ENCODE measurements around the gene GHR. TPM values are rescaled to one million over a fixed set of nuclear protein-coding genes. Genes with fewer than 3 reads are reported as not detected.

GHR gene
- total RNA-seq, 1 experiment from 2014 or later = 2.2 TPM

DNA sequence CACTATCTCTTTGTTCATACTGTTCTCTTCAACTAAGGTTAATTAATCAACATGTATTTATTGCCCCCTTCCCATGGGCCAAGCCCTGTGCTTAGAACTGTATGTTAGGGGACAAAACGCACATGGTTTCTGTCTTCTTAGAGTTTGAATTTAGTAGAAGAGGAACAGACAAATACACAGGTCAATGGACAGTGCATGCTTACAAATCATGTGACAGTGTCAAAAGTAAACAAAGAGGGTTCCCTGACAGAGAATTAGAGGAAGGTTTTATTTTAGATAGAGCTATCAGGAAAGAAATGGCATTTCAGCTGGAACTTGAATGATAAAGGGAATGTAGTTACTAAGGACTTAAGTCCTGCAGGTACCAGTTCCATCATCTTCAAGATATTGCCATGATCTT, 188.2 kb downstream of the GHR start:
- Histone ChIP-seq H3K9me2 (replicated peaks; ENCODE audit: low read length) (0 out of 2 replicates have a peak, but pooled peaks cover 3% of the 10 kb centered on the region), H3K27me3 (ENCODE audit: low read length) (no peaks in the 10 kb centered on the region), H3K9ac (ENCODE audit: low read length) (no peak overlapping the region), H3K36me3 (ENCODE audit: low read depth, low read length) (no peaks in the 10 kb centered on the region), H3F3A (ENCODE audit: low read length, unreplicated experiment) (no peaks in the 10 kb centered on the region), H3K4me3 (ENCODE audit: low read length) (no peak overlapping the region), H4K20me1 (ENCODE audit: low read length) (no peaks in the 10 kb centered on the region), H3K79me2 (ENCODE audit: low read length) (no peaks in the 10 kb centered on the region), H3K4me2 (ENCODE audit: low read length) (no peak overlapping the region), H3K4me1 (ENCODE audit: insufficient read depth, low read length) (peaks cover 17% of the 10 kb centered on the region; the same call in 1 of the 2 replicates), H2AFZ (ENCODE audit: low read length) (no peak overlapping the region), H3K9me3 (ENCODE audit: low read length) (no peaks in the 10 kb centered on the region), H3K27ac (ENCODE audit: low read length) (no peak overlapping the region)
- ChIA-PET POLR2A (ENCODE audit: unreplicated experiment) (no interaction called here), CTCF (no interaction called here)
- intact Hi-C loops (cut with micrococcal nuclease) = no loop called here
- no peak for DNase-seq
- no peak for ATAC-seq
- BruUV-seq (replicated peaks) = no TSS peak
- TF ChIP-seq EZH2 (IDR thresholded peaks at IDR 0.05; ENCODE audit: low read length, unreplicated experiment) = no peak
- TF ChIP-seq, protein P1, sequence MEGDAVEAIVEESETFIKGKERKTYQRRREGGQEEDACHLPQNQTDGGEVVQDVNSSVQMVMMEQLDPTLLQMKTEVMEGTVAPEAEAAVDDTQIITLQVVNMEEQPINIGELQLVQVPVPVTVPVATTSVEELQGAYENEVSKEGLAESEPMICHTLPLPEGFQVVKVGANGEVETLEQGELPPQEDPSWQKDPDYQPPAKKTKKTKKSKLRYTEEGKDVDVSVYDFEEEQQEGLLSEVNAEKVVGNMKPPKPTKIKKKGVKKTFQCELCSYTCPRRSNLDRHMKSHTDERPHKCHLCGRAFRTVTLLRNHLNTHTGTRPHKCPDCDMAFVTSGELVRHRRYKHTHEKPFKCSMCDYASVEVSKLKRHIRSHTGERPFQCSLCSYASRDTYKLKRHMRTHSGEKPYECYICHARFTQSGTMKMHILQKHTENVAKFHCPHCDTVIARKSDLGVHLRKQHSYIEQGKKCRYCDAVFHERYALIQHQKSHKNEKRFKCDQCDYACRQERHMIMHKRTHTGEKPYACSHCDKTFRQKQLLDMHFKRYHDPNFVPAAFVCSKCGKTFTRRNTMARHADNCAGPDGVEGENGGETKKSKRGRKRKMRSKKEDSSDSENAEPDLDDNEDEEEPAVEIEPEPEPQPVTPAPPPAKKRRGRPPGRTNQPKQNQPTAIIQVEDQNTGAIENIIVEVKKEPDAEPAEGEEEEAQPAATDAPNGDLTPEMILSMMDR (conservative IDR thresholded peaks at IDR 0.05; ENCODE audit: low read depth, low read length) = no peak
- no peak for TF ChIP-seq EZH2phosphoT487 (IDR thresholded peaks at IDR 0.05; ENCODE audit: borderline replicate concordance, low read length)

DNA sequence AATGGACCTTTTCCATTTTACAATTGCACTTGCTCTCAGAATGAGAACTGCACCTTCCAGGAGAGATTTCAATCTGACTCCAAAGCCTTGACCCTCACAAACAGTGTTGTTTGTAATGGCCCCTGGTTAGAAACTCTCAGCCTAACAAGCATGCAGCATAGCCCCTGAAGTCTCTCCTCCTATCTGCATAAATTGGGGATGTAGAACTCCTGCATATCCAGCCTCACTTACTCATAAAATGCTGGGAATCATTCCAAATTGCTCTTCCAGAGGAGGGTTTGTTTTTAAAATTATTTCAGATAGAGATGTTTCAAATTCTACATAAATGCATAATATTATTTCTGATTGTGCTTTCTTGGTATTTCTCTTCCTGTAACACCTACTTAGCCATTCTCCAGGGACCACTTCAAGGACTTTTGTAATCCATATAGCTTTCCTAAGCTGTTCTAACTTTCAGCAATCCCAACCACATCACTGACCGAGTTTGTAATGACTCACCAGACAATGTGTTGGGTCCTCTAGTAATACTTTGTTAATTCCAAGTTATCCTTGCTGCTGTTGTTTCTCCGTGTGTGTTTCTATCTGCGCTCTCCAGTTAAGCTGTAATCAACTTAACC, 189.6 kb downstream of the GHR start:
- Histone ChIP-seq H4K20me1 (ENCODE audit: low read length) (no peaks in the 10 kb centered on the region), H3K4me3 (ENCODE audit: low read length) (no peak overlapping the region), H3K79me2 (ENCODE audit: low read length) (no peaks in the 10 kb centered on the region), H3K9me3 (ENCODE audit: low read length) (no peaks in the 10 kb centered on the region), H3K27me3 (ENCODE audit: low read length) (no peaks in the 10 kb centered on the region), H3K4me1 (ENCODE audit: insufficient read depth, low read length) (peaks cover 17% of the 10 kb centered on the region; the same call in 1 of the 2 replicates), H3K9me2 (replicated peaks; ENCODE audit: low read length) (0 out of 2 replicates have a peak, but pooled peaks cover 3% of the 10 kb centered on the region), H2AFZ (ENCODE audit: low read length) (no peak overlapping the region), H3K9ac (ENCODE audit: low read length) (no peak overlapping the region), H3K4me2 (ENCODE audit: low read length) (no peak overlapping the region), H3F3A (ENCODE audit: low read length, unreplicated experiment) (no peaks in the 10 kb centered on the region), H3K27ac (ENCODE audit: low read length) (no peak overlapping the region), H3K36me3 (ENCODE audit: low read depth, low read length) (no peaks in the 10 kb centered on the region)
- peak; percentile 43 for DNase-seq
- ATAC-seq = peak; percentile 57
- TF ChIP-seq EZH2 (IDR thresholded peaks at IDR 0.05; ENCODE audit: low read length, unreplicated experiment) = no peak
- TF ChIP-seq, protein P1 (conservative IDR thresholded peaks at IDR 0.05; ENCODE audit: low read depth, low read length) = no peak
- BruUV-seq (replicated peaks) = no TSS peak
- CTCF ChIA-PET = no interaction called here
- intact Hi-C loops (cut with micrococcal nuclease) = no loop called here
- POLR2A ChIA-PET (ENCODE audit: unreplicated experiment) = no interaction called here

GRCh38 chr5:42614509-42614908, 191.3 kb downstream of the GHR start:
- Histone ChIP-seq H3K9ac (ENCODE audit: low read length) (no peak overlapping the region), H3K79me2 (ENCODE audit: low read length) (no peaks in the 10 kb centered on the region), H4K20me1 (ENCODE audit: low read length) (no peaks in the 10 kb centered on the region), H2AFZ (ENCODE audit: low read length) (no peak overlapping the region), H3K9me2 (replicated peaks; ENCODE audit: low read length) (0 out of 2 replicates have a peak, but pooled peaks cover 3% of the 10 kb centered on the region), H3K36me3 (ENCODE audit: low read depth, low read length) (no peaks in the 10 kb centered on the region), H3K4me3 (ENCODE audit: low read length) (no peak overlapping the region), H3F3A (ENCODE audit: low read length, unreplicated experiment) (no peaks in the 10 kb centered on the region), H3K4me2 (ENCODE audit: low read length) (no peak overlapping the region), H3K27me3 (ENCODE audit: low read length) (no peaks in the 10 kb centered on the region), H3K27ac (ENCODE audit: low read length) (no peak overlapping the region), H3K4me1 (ENCODE audit: insufficient read depth, low read length) (peaks cover 17% of the 10 kb centered on the region; the same call in 1 of the 2 replicates), H3K9me3 (ENCODE audit: low read length) (no peaks in the 10 kb centered on the region)
- DNase-seq (peak; percentile 52), ATAC-seq (peak; percentile 37)
- intact Hi-C loops (cut with micrococcal nuclease) = no loop called here
- POLR2A ChIA-PET (ENCODE audit: unreplicated experiment) = no interaction called here
- TF ChIP-seq, protein P1 (conservative IDR thresholded peaks at IDR 0.05; ENCODE audit: low read depth, low read length) = no peak
- no peak for TF ChIP-seq EZH2phosphoT487 (IDR thresholded peaks at IDR 0.05; ENCODE audit: borderline replicate concordance, low read length)
- TF ChIP-seq EZH2 (IDR thresholded peaks at IDR 0.05; ENCODE audit: low read length, unreplicated experiment) = no peak
- CTCF ChIA-PET = interaction anchor here (0.6 kb wide), 1 partner anchor 395 kb away, joined by 5 read pairs; no protein-coding TSS in a partner anchor
- BruUV-seq (replicated peaks) = no TSS peak

All from PC-3 (cell line).